Colonic mucosa (tissue), 4 donors: ENCODE measurements around the gene PHF20. TPM values are rescaled to one million over a fixed set of nuclear protein-coding genes. Genes with fewer than 3 reads are reported as not detected.
A peak's percentile ranks its signal among the peaks of the same experiment; 100 is the strongest.
"Not testable (repeated sequence)": the region's sequence is repeated elsewhere in the genome, so short reads cannot be mapped to it uniquely, and the experiment has no call there.

Source experiments
- DNase-seq: peaks from one replicate; pipeline ENCODE4 v3.0.0-alpha.2; 2020
- H3K27ac ChIP-seq: fragments of 200-600 bp; one replicate; pipeline ENCODE4 v1.8.0; 2021
- H3K27me3 ChIP-seq: fragments of 200-600 bp; one replicate; pipeline ENCODE4 v1.8.0; 2021
- H3K36me3 ChIP-seq: fragments of 200-600 bp; one replicate; pipeline ENCODE4 v1.8.0; 2021
- H3K4me1 ChIP-seq: fragments of 200-600 bp; one replicate; pipeline ENCODE4 v1.8.0; 2021; ENCODE audit warnings: mild to moderate bottlenecking
- H3K4me3 ChIP-seq: fragments of 200-600 bp; one replicate; pipeline ENCODE4 v1.8.0; 2021
- H3K9ac ChIP-seq, 2 donors: one replicate each; pipeline ENCODE4 v1.7.0; 2013; ENCODE audit warnings: control low read depth in 2 of 2, low read depth in 2 of 2, low read length in 2 of 2
- H3K9me3 ChIP-seq: fragments of 200-600 bp; one replicate; pipeline ENCODE4 v1.8.0; 2021
- intact Hi-C: fragments of 100-400 bp; cut with DNase I; formaldehyde crosslinking; loops from one replicate; pipeline ENCODE4 v1.14.1; 2022
- total RNA-seq, 2 donors: library from RNA; stranded (reverse); fragmentation: NEBNext Ultra II Directional in 1 of 2; extraction: Animal tissue kit (Norgen Biotek cat#: 25700) in 1 of 2; gene quantifications; one replicate each; pipeline ENCODE4 v1.2.1, GENCODE V29; 2021
- TF ChIP-seq, protein P1 (sequence below): fragments of 200-600 bp; IDR thresholded peaks from one replicate; pipeline ENCODE4 v1.8.0; 2022; ENCODE audit warnings: antibody characterized with exemption, mild to moderate bottlenecking
- donor health status: healthy.
- donor health status: DM: no; HTN: no; CAD: no.
- donor health status: DM: no; HTN: no; CAD: no.

Gene PHF20
- total RNA-seq, 2 donors from 2014 or later = 25.5 to 27.0 TPM

DNA sequence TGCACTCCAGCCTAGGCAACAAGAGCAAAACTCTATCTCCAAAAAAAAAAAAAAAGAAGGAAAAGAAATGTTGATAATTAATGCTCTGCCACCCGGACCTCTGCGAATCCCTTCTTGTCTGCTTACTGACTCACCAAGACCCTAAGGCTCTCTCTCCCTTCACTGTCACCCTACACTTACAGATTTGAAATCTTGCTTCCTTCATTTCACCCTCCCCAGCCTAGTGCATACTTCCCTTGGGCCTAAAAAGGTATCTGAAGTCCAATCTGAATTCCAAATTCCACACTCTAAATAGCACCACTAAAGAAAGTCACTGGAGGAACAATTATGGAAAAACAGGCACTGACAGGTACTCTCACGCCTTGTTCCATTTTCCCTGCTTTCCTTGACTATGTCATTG is 9.4 kb upstream of the PHF20 start:
- intact Hi-C loops = no loop called here
- TF ChIP-seq, protein P1, sequence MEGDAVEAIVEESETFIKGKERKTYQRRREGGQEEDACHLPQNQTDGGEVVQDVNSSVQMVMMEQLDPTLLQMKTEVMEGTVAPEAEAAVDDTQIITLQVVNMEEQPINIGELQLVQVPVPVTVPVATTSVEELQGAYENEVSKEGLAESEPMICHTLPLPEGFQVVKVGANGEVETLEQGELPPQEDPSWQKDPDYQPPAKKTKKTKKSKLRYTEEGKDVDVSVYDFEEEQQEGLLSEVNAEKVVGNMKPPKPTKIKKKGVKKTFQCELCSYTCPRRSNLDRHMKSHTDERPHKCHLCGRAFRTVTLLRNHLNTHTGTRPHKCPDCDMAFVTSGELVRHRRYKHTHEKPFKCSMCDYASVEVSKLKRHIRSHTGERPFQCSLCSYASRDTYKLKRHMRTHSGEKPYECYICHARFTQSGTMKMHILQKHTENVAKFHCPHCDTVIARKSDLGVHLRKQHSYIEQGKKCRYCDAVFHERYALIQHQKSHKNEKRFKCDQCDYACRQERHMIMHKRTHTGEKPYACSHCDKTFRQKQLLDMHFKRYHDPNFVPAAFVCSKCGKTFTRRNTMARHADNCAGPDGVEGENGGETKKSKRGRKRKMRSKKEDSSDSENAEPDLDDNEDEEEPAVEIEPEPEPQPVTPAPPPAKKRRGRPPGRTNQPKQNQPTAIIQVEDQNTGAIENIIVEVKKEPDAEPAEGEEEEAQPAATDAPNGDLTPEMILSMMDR = no peak
- no peak overlapping the region for H3K27ac ChIP-seq

DNA sequence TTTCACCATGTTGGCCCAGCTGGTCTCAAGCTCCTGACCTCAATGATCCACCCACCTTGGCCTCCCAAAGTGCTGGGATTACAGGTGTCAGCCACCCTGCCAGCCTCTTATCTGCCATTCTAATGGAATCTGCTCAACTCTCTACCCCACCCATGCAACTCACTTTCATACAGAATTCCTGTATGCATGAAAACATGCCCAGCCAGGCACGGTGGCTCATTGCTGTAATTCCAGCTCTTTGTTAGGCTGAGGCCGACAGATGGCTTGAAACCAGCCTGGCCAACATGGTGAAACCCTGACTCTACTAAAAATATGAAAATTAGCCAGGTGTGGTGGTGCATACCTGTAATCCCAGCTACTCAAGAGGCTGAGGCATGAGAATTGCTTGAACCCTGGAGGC is 6.9 kb upstream of the PHF20 start:
- H3K9ac ChIP-seq, H3K4me1 ChIP-seq, H3K27me3 ChIP-seq, DNase-seq, H3K4me3 ChIP-seq, H3K9me3 ChIP-seq, H3K36me3 ChIP-seq, intact Hi-C loops, H3K27ac ChIP-seq: not testable (repeated sequence)

More for the DNA sequence above, 9.4 kb upstream of the PHF20 start:
- H3K9ac ChIP-seq = no peak overlapping the region
- no peaks in the 10 kb centered on the region for H3K4me1 ChIP-seq
- H3K4me3 ChIP-seq = no peak overlapping the region
- no peaks in the 10 kb centered on the region for H3K36me3 ChIP-seq
- DNase-seq = no peak
- no peaks in the 10 kb centered on the region for H3K9me3 ChIP-seq
- no peaks in the 10 kb centered on the region for H3K27me3 ChIP-seq

DNA sequence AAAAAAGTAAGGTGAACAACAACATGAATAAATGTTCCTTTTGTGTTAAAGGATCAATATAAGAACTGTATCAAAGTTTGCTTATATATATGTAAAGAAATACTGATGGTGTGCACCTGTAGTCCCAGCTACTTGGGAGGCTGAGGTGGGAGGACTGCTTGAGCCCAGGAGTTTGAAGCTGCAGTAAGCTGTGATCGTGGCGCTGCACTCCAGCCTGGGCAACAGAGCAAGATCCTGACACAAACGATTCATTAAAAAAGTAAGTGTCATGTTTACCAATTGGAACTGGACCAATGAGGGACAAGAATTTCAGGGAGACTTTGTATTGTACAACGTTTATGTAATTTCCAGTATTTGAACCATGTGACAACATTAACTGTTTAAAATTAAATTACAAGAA is 5.0 kb upstream of the PHF20 start:
- Histone ChIP-seq H3K4me1 (peaks cover 6% of the 10 kb centered on the region), H3K27ac (peak overlapping the region; percentile 72), H3K4me3 (no peak overlapping the region), H3K9me3 (no peaks in the 10 kb centered on the region), H3K9ac (no peak overlapping the region), H3K36me3 (no peaks in the 10 kb centered on the region), H3K27me3 (no peaks in the 10 kb centered on the region)
- intact Hi-C loops = no loop called here
- no peak for DNase-seq
- TF ChIP-seq, protein P1 = no peak

DNA sequence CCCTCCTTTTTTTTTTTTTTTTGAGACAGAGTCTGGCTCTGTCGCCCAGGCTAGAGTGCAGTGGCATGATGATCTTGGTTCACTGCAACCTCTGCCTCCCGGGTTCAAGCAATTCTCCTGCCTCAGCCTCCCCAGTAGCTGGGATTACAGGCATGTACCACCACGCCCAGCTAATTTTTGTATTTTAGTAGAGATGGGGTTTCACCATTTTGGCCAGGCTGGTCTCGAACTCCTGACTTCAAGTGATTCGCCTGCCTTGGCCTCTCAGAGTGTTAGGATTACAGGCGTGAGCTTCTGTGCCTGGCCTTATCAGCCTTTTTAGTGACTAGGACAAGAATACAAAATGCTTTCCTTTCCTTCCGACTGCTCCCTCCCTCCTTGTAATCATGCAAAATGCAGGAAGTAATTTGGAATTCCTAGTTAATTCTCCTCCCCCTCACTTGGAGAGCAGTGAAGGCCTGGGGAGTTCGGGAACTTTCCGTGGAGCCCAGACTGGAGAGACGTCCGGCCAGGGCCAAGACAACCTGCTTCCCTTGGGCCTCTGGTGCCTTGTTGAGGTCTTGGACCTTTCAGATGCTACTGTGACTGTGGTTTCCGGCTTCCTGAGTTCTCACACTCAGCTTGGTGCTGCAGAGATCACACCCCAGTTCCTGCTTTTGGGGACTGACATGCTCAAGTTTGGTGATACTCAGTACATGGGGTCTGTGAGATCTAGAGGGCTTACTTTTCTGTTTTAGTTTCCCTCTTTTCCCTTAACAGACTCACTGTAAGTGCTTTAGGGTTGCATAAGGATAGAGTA is 3.9 kb upstream of the PHF20 start:
- Histone ChIP-seq H3K27me3 (no peaks in the 10 kb centered on the region), H3K27ac (peak overlapping the region; percentile 72), H3K36me3 (no peaks in the 10 kb centered on the region), H3K9ac (peak overlapping the region in 1 of 2 donors; percentile 32), H3K9me3 (no peaks in the 10 kb centered on the region), H3K4me3 (no peak overlapping the region), H3K4me1 (peaks cover 6% of the 10 kb centered on the region)
- DNase-seq = peak; percentile 60
- TF ChIP-seq, protein P1 = no peak
- intact Hi-C loops = no loop called here

DNA sequence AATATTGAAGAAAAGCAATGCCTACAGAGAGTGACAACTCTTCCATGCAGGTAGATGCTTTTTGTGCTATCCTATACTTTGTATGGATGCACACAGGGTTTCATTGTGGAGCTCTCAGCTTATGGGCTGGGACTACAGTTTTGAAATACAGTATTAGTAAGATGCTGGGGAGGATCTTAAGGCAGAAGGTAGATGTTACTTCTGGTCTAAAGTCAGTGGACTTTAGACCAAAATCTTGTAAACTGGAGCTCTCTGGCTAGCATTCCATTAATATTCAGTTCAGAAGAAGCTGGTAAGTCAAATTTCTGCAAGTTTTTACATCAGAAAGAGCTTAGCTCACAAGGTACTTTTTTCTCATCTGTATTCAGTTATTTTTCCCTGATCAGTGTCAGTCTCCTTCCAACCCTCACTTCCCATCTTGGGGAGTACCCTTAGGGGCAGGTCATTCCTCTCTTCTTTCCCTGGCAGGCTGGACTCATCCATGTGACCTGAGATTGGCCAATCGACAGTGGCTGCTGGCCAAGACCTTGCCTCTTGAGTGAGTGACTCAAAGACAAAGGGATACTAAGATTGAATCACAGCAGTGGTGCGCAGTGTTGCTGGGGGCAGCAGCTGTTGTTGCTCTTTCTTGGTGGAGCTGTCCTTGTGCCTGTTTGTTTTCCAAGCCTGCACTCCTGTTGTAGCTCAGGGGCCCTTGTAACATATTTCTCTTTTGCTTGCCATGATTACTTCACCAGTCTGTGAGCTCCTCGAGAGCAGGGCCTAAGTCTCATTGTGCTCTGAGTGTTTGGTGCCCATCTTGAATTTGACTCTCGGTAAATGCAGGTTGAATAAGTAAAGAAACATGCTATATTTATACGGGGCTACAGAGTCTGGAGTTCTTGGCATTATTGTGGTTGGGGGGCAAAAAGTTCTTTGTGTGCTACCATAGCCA is 2.8 kb upstream of the PHF20 start:
- intact Hi-C loops = no loop called here
- peaks cover 6% of the 10 kb centered on the region for H3K4me1 ChIP-seq
- peak overlapping the region; percentile 72 for H3K27ac ChIP-seq
- peak overlapping the region in 1 of 2 donors; percentile 0 for H3K9ac ChIP-seq
- peak; percentile 85 for DNase-seq
- TF ChIP-seq, protein P1 = no peak
- no peak overlapping the region for H3K4me3 ChIP-seq
- no peaks in the 10 kb centered on the region for H3K27me3 ChIP-seq
- H3K9me3 ChIP-seq = no peaks in the 10 kb centered on the region
- H3K36me3 ChIP-seq = no peaks in the 10 kb centered on the region
